PC-9 (cell line): ENCODE results near the gene ITPKB. TPM values are rescaled to one million over a fixed set of nuclear protein-coding genes. Genes with fewer than 3 reads are reported as not detected.

ENCODE experiments used
- Bru-seq: library from RNA; stranded (reverse); fragments of 400-500 nt; gene quantifications from one replicate; lab custom pipeline; 2021; lab: Mats Ljungman, UMichigan
- BruChase-seq, 2 experiments: library from RNA; stranded (reverse); fragments of 400-500 nt; gene quantifications; one replicate each; lab custom pipeline; 2021; lab: Mats Ljungman, UMichigan
- BruUV-seq: library from RNA; stranded (reverse); fragments of 400-500 nt; replicated peaks from 2 replicates; lab custom pipeline; 2021; lab: Mats Ljungman, UMichigan
- CTCF ChIA-PET: fragments of 300-600 bp; sonication (Branson Sonifier 250); formaldehyde crosslinking; loops from one replicate; lab custom pipeline; 2022; ENCODE audit warnings: antibody characterized with exemption; lab: Charles Lee
- POLR2A ChIA-PET: fragments of 300-600 bp; sonication (Branson Sonifier 250); formaldehyde crosslinking; loops from one replicate; lab custom pipeline; 2022; ENCODE audit warnings: antibody characterized with exemption; ENCODE audit not compliant: unreplicated experiment; lab: Charles Lee
- DNase-seq, 2 experiments: peaks; one replicate each; pipeline versions ENCODE4 v3.0.0 to v3.0.0-alpha.2; 2015 to 2022; ENCODE audit warnings: mixed read lengths in 1 of 2
- H2AFZ ChIP-seq: fragments of 200-600 bp; sonication (generic); 2 replicates; pipeline ENCODE4 v1.8.1; 2017; ENCODE audit warnings: antibody characterized with exemption
- H3F3A ChIP-seq: fragments of 200-600 bp; sonication (generic); 2 replicates; pipeline ENCODE4 v1.8.1; 2017; ENCODE audit warnings: antibody characterized with exemption, mild to moderate bottlenecking, low read depth; ENCODE audit not compliant: insufficient read depth
- H3K27ac ChIP-seq: fragments of 200-600 bp; sonication (generic); 2 replicates; pipeline ENCODE4 v1.6.1; 2016; ENCODE audit warnings: mixed run types
- H3K27me3 ChIP-seq: fragments of 200-600 bp; sonication (generic); 2 replicates; pipeline ENCODE4 v1.6.1; 2016; ENCODE audit warnings: low read depth, mixed run types; ENCODE audit not compliant: insufficient read depth
- H3K36me3 ChIP-seq: fragments of 200-600 bp; sonication (generic); 2 replicates; pipeline ENCODE4 v1.6.1; 2016; ENCODE audit warnings: low read depth, mixed run types
- H3K4me1 ChIP-seq: fragments of 200-600 bp; sonication (generic); replicated peaks from 2 replicates; pipeline ENCODE4 v1.6.1; 2016; ENCODE audit warnings: mixed run types; ENCODE audit not compliant: insufficient read depth
- H3K4me2 ChIP-seq: fragments of 200-600 bp; sonication (generic); 2 replicates; pipeline ENCODE4 v1.6.1; 2017; ENCODE audit warnings: mixed run types
- H3K4me3 ChIP-seq: fragments of 200-600 bp; sonication (generic); 2 replicates; pipeline ENCODE4 v1.6.1; 2016; ENCODE audit warnings: mixed run types
- H3K79me2 ChIP-seq: fragments of 200-600 bp; sonication (generic); 2 replicates; pipeline ENCODE4 v1.6.1; 2017; ENCODE audit warnings: low read depth, mixed run types
- H3K9me2 ChIP-seq: fragments of 200-600 bp; sonication (generic); 2 replicates; pipeline ENCODE4 v1.8.1; 2017; ENCODE audit warnings: mild to moderate bottlenecking; ENCODE audit not compliant: insufficient read depth
- H3K9me3 ChIP-seq: fragments of 200-600 bp; sonication (generic); 2 replicates; pipeline ENCODE4 v1.8.1; 2016; ENCODE audit warnings: low read depth; ENCODE audit not compliant: insufficient read depth
- H4K20me1 ChIP-seq: fragments of 200-600 bp; sonication (generic); 2 replicates; pipeline ENCODE4 v1.8.1; 2017; ENCODE audit not compliant: insufficient read depth
- CTCF ChIP-seq: fragments of 200-600 bp; sonication (generic); conservative IDR thresholded peaks from 2 replicates; pipeline ENCODE4 v1.6.1; 2017; ENCODE audit warnings: mixed run types, antibody characterized with exemption, mild to moderate bottlenecking, moderate library complexity
- EZH2 ChIP-seq: fragments of 200-600 bp; sonication (generic); IDR thresholded peaks from 2 replicates; pipeline ENCODE4 v1.8.0; 2017; ENCODE audit warnings: antibody characterized with exemption, low read depth
- intact Hi-C: fragments of 100-400 bp; cut with micrococcal nuclease; formaldehyde crosslinking; loops from one replicate; pipeline ENCODE4 v1.10.0; 2022; ENCODE audit not compliant: unreplicated experiment
- long read RNA-seq: library from polyadenylated mRNA; stranded (forward); transcript quantifications from one replicate; pipeline ENCODE4 v2.0.0, GENCODE V29; 2022
- total RNA-seq: library from RNA; stranded (reverse); gene quantifications from 2 replicates; pipeline ENCODE4 v1.2.3, GENCODE V29; 2021

Gene ITPKB
- total RNA-seq, result 12.2 and 13.4 TPM in 2 replicates
- percentile 54 among the genes with signal in this experiment for Bru-seq, nascent RNA
- percentile 49 among the genes with signal in this experiment for BruChase-seq, experiment 1, labeled RNA remaining after a 2-hour chase
- percentile 53 among the genes with signal in this experiment for BruChase-seq, experiment 2, labeled RNA remaining after a 6-hour chase
- long read RNA-seq, partial matches to known transcripts, result 1 of 7 reads
- long read RNA-seq, other reads (novel, unspliced or antisense), result 5 of 7 reads

- no peaks in the 10 kb centered on the region for H4K20me1 ChIP-seq
- peak within 1 kb of the TSS; percentile 99 for H2AFZ ChIP-seq
- H3K79me2 ChIP-seq, result peaks cover 27% of the 10 kb centered on the region
- no peaks in the 10 kb centered on the region for H3K9me2 ChIP-seq
- no TSS peak for BruUV-seq
- no peaks in the 10 kb centered on the region for H3K27me3 ChIP-seq
- no peaks in the 10 kb centered on the region for H3F3A ChIP-seq
- H3K36me3 ChIP-seq, result peaks cover 4% of the 10 kb centered on the region; the same call in 1 of the 2 replicates
- DNase-seq, result peak; percentile 57 to 73
- intact Hi-C loops, result loop anchor here (1.0 to 5.0 kb wide), 3 partner anchors 16 to 77 kb away; no protein-coding TSS in a partner anchor
- peaks cover 14% of the 10 kb centered on the region for H3K4me1 ChIP-seq
- H3K27ac ChIP-seq, result peak within 1 kb of the TSS; percentile 39; the same call in 1 of the 2 replicates
- H3K4me2 ChIP-seq, result peak within 1 kb of the TSS; percentile 94
- H3K9me3 ChIP-seq, result no peaks in the 10 kb centered on the region; the same call in none of the 2 replicates
- H3K4me3 ChIP-seq, result peak within 1 kb of the TSS; percentile 92
- CTCF ChIA-PET, result interaction anchor here (0.6 to 0.7 kb wide), 3 partner anchors 76 to 1485 kb away, joined by 3 to 12 read pairs (median 4); no protein-coding TSS in a partner anchor
- POLR2A ChIA-PET, result interaction anchor here (0.6 to 0.8 kb wide), 6 partner anchors 10 to 710 kb away, joined by 3 to 22 read pairs (median 12); no protein-coding TSS in a partner anchor
- TF ChIP-seq EZH2, result no peak
- TF ChIP-seq CTCF, result no peak
These were observed at the start of gene ITPKB for GRCh38 chr1:226738995-226739695. TSS of gene ITPKB (minus strand) at chr1:226739282. CDS start at chr1:226737458, 1,824 bp downstream.

GRCh38 chr1:226787638-226788037 is 48.6 kb upstream of the ITPKB start:
- no peaks in the 10 kb centered on the region for H3F3A ChIP-seq
- no peaks in the 10 kb centered on the region for H3K36me3 ChIP-seq
- no peak overlapping the region for H3K4me3 ChIP-seq
- no peak overlapping the region for H3K4me2 ChIP-seq
- intact Hi-C loops, result no loop called here
- BruUV-seq, result no TSS peak
- H3K27me3 ChIP-seq, result no peaks in the 10 kb centered on the region
- H3K9me2 ChIP-seq, result 0 out of 2 replicates have a peak, but pooled peaks cover 5% of the 10 kb centered on the region
- no peak overlapping the region for H2AFZ ChIP-seq
- DNase-seq, result no peak
- no peaks in the 10 kb centered on the region for H4K20me1 ChIP-seq
- ChIA-PET POLR2A (no interaction called here), CTCF (interaction anchor here (0.6 kb wide), 1 partner anchor 52 kb away, joined by 3 read pairs; no protein-coding TSS in a partner anchor)
- no peaks in the 10 kb centered on the region for H3K4me1 ChIP-seq
- no peak overlapping the region for H3K27ac ChIP-seq
- TF ChIP-seq CTCF, result no peak
- no peak for TF ChIP-seq EZH2
- no peaks in the 10 kb centered on the region for H3K9me3 ChIP-seq
- H3K79me2 ChIP-seq, result no peaks in the 10 kb centered on the region

GRCh38 chr1:226787071-226787470 is 48.0 kb upstream of the ITPKB start:
- Histone ChIP-seq H3K9me2 (0 out of 2 replicates have a peak, but pooled peaks cover 5% of the 10 kb centered on the region), H3K27ac (no peak overlapping the region), H3K4me3 (no peak overlapping the region), H3K27me3 (no peaks in the 10 kb centered on the region), H3F3A (no peaks in the 10 kb centered on the region), H3K36me3 (no peaks in the 10 kb centered on the region), H3K4me2 (no peak overlapping the region), H3K4me1 (no peaks in the 10 kb centered on the region), H4K20me1 (no peaks in the 10 kb centered on the region), H3K79me2 (no peaks in the 10 kb centered on the region), H3K9me3 (no peaks in the 10 kb centered on the region), H2AFZ (no peak overlapping the region)
- ChIA-PET POLR2A (no interaction called here), CTCF (no interaction called here)
- DNase-seq, result no peak
- intact Hi-C loops, result no loop called here
- TF ChIP-seq CTCF, result no peak
- TF ChIP-seq EZH2, result no peak
- BruUV-seq, result no TSS peak
